HUDEP-2 (cell line): ENCODE results near the gene BLM.
A peak's percentile ranks its signal among the peaks of the same experiment; 100 is the strongest.
"Not testable (repeated sequence)": the region's sequence is repeated elsewhere in the genome, so short reads cannot be mapped to it uniquely, and the experiment has no call there.

Source experiments
- DNase-seq, 76 experiments: peaks; one replicate each; lab custom pipeline; 2025; ENCODE audit not compliant: unreplicated experiment in 76 of 76; lab: John Stamatoyannopoulos, UW

The BLM gene

DNA sequence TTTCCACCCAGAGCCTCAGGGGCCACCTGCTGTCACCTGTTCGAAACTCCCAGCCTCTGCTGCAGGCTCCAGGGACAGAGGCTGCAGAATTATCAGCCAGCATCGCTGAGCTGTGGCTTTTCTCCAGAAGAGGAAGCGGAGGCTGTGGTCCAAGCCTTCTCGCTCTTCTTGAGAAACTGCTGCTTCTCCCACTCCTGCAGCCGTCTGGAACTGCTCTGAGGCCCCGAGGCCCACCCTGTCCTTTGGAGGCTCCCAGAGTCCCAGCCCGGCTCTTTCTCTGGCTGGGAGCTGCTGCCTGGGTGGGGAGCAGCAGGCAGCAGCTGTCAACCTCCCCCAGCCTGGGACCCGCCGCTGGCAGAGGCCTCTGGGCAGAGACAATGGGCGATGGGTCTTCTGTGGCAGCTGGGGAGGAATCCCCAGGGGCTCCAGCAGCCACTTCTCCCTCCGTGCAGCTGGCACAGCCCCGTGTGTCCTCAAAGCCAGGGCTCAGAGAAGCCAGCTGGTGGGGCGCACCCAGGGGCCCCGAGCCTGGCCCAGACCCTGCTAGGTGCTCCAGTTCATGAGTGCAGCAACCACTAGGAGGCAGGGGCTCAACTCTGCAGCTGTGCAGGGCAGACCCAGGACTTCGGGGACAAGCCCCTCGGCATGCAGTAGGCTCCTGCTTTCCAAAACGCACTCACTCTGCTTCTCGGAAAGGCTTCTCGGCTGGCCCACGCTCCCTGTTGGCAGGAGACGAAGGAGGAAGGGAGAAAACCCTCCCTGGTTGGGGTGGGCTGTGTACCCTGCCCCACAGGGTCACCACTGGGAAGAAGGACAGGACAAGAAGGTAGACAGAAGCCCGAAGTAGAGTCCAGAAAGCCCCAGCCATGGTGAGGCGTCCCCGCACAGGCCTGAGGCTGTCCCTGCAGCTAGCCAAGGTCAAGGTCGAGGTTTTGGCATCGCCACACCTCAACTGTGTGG lies 101.4 kb downstream of the BLM start:
- DNase-seq, result no peak

DNA sequence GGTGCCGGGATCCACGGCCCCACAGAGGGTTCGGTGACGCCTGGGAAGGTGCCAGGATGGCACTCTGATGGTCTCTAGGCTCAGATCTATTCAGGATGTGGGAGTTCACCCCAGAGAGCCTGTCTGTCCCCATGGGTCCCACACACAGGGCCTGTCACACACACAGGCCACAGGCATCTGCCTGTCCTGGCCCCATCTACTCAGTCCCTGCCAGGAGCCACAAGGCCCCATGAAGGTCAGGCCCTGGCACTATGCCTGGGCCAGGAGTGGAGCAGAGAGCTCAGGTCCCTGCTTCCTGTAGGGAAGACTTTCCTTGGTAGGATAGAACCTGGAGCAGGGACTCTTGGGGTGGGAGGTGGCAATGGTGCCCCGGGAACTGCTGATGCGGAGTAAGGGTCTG lies 102.2 kb downstream of the BLM start:
- DNase-seq, result peak in 8 of 76 experiments; percentile 6 to 49 (median 35)

DNA sequence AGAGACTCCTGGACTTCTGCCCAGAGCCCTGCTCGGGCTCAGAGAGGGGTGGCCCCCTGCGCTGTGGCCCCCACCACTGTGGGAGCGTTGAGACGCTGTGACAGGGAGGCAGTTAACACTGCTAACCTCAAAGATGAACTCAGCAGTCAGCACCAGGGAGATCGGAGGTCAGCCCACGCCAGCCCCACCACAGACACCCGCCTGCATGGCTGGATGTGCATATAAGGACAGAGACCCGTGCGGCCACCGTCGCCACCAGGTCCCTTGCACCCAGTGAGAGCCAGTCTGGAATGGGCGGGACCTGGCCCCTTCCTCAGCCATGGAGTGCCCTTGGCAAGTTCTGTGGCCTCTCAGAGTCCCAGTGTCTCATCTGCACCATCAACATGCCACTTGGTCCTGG lies 102.7 kb downstream of the BLM start:
- peak in 6 of 76 experiments; percentile 22 to 45 (median 34) for DNase-seq

DNA sequence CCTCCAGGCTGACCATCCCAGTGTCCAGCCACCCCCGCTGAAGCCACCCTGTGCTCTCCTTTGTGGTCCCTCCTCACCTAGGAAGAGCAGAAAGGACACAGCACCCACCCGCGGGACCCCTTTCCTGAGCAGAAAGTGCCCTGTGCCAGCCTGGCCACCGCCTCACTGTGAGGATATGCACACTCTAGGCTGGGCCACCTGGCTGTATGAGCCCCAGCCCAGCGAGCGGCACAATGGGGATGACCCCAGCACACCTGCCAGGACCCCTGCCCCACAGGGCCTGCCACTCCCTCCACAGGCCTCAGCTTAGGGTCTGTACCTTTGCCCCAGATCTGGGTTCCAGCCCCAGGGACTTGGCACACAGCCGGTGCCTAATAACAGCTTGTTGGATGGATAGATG lies 103.3 kb downstream of the BLM start:
- no peak for DNase-seq

DNA sequence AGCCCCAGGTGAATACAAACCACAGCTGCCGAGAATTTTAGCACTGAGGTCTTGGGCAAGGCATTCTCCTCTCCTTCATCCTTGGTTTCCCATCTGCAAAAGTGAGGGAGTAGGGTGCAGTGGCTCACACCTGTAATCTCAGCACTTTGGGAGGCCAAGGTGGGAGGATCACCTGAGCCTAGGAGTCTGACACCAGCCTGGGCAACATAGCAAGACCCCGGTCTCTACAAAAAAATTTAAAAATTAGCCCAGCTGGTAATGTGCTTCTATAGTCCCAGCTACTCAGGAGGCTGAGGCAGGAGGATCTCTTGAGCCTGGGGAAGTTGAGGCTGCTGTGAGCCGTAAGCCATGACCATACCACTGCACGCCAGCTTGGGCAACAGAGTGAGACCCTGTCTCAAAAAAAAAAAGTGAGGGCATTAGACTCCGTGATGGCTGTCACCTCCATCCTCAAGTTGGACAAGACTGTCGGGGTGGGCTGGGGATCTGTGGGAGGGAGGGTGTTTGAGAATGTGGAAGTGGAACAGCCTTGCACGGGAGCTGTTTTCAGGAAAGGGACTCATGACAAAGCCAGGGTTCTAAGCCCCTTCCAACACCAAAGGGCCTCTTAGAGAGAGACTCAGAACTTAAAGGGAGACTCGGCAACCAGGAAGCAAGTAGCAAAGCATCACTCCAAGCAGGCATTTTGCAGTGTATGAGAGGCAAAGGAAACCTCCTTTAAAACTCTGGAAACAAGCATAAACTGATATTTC lies 105.2 kb downstream of the BLM start:
- no peak for DNase-seq

DNA sequence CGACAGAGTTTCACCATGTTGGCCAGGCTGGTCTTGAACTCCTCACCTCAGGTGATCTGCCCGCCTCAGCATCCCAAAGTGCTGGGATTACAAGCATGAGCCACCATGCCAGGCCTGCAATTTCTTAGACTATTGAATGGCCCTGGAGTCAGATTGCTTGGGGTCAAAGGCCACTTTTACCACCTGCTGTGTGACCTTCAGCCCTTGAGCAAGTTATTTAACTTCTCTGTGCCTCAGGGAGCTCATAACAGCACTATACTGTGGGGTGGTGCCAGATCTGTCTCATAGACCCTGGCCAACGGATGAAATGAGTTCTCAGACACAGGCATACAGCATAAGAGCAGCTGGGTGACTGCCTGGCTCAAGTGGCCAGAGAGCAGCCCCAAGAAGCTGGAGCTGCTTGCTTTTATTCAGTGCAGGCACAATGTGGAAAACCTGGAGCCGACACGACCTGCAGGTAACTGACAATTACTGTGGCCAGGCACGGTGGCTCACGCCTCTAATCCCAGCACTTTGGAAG lies 106.4 kb downstream of the BLM start:
- DNase-seq, result no peak

DNA sequence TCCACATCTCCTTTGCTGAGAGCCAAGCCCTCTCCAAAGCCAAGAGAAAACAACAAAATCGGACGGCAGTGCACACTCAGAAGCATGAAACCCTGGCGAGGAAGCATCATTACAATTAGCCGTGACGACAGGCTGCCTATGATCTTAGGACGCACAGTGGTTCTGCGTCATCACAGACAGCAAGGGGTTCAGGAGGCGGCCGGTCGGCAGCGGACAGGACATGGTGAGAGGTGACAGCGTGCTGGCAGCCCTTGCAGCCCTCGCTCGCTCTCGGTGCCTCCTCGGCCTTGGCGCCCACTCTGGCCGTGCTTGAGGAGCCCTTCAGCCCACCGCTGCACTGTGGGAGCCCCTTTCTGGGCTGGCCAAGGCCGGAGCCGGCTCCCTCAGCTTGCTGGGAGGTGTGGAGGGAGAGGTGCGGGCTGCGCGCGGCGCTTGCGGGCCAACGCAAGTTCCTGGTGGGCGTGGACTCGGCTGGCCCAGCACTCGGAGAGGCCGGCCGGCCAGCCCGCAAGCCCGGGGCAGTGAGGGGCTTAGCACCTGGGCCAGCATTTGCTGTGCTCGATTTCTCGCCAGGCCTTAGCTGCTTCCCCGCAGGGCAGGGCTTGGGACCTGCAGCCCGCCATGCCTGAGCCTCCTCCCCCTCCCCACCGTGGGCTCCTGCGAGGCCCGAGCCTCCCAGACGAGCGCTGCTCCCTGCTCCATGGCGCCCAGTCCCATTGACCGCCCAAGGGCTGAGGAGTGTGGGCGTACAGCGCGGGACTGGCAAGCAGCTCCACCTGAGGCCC lies 108.2 kb downstream of the BLM start:
- not testable (repeated sequence) for DNase-seq

DNA sequence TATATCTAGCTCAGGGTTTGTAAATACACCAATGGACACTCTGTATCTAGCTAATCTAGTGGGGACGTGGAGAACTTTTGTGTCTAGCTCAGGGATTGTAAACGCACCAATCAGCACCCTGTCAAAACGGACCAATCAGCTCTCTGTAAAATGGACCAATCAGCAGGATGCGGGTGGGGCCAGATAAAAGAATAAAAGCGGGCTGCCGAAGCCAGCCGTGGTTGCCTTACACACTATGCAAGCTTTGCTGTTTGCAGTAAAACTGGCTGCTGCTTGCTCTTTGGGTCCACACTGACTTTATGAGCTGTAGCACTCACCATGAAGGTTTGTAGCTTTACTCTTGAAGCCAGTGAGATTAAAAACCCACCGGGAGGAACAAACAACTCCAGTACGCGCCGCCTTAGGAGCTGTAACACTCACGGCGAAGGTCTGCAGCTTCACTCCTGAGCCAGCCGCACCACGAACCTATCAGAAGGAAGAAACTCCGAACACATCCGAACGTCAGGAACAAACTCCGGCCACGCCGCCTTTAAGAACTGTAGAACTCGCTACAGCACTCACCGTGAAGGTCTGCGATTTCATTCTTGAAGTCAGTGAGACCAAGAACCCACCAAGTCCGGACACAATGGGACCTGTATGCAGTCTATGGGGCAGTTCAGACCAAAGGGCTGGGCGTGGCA lies 109.2 kb downstream of the BLM start:
- not testable (repeated sequence) for DNase-seq

DNA sequence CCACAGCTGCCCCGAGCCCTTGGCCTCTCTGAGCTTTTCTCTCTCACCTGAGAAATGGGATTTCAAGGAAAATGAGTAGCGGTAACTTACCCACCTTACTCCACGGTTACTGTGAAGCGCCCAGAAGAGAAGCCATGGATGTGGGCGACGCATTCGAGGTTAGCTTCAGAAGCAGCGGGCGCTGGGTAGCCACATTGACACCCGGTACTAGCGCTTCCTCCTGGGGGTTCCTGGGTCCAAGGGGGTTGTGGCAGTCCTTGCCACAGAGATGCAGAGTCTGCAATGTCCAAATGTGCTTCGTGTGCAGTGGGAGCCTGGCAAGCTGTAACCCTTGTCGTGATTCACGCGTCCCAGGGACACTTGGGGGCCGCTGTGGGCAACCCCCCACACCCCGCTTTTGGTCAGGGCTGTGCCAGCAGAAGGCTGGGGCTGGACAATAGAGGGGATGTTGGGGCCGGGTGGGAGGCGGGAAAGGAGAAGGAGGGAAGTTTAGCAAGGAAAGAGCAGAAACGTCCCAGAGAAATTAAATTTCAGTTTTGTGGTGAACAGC lies 109.8 kb downstream of the BLM start:
- no peak for DNase-seq

DNA sequence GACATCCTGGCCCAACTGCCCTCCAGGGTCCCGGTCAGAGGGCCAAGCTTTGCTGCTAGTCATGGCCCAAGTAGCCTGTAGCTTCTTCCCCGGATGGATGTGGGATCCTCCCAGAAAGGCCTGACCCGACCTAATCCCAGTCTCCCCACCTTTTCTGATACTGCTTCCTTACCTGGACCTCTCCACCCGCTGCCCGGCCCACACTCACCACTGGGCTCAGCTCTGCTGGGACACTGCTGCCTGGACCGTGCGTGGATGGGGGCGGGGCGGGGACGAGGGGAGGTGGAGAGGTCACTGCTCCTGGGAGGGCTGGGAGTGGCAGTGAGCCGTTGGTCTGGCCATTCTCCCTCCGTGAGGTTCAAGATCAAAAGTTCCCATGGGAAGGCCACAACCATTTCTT lies 111.0 kb downstream of the BLM start:
- DNase-seq, result no peak

DNA sequence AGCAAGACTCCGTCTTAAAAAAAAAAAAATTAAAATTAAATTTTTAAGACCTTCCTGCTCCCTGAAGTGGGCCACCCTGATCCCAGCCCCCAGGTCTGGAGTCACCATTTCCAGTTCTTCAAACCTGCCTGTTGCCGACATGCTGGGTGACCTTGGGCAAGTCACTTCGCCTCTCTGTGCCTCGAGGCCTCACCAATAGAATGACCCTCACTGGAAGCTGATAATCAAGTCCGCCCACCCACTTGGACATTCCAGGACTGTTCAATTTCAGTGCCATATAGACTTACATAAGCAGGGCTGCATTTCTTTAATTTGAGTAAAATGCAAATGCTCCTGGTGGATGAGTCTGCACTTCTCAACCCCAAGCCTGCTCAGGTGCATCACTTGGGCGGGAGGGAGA lies 112.0 kb downstream of the BLM start:
- DNase-seq, result no peak

DNA sequence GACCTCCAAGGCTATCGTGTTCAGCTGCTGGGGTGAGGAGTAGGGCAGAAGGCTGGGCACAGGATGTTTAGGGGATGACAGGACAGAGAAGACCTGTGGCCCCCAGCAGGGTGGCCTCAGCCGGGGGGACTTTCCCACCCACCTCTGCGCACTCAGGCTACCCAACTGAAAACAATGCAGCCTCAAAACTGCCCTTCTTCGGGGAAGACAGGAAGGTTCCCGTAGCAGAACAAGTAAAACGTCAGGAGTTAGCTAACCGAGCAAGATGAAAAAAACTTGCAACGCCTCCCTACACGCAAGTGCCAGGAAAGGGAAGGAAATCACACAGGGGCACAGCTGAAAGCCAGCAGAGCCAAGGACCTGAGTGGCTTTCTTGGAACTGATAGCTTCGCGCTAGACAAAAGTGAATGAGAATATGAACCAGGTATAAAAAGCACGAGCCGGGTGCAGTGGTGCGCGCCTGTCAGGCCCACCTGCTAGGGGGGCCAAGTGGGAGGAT lies 112.8 kb downstream of the BLM start:
- DNase-seq, result no peak

DNA sequence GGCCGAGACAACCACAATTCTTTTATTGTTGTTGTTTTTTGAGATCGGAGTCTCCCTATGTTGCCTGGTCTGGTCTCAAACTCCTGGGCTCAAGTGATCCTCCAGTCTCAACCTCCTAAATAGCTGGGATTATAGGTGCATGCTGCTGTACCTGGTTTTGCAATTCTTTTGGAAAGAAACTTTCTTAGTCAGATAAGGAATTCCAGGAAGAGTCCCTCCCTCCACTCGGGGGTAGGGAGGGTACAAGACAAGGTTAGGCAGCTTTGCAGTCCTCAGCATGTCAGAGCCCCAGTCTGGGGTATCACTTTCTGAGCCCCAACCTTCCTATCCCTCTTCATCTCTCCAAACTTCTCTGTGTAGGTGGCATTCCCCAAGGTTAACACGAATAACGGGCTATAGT lies 117.5 kb downstream of the BLM start:
- no peak for DNase-seq

DNA sequence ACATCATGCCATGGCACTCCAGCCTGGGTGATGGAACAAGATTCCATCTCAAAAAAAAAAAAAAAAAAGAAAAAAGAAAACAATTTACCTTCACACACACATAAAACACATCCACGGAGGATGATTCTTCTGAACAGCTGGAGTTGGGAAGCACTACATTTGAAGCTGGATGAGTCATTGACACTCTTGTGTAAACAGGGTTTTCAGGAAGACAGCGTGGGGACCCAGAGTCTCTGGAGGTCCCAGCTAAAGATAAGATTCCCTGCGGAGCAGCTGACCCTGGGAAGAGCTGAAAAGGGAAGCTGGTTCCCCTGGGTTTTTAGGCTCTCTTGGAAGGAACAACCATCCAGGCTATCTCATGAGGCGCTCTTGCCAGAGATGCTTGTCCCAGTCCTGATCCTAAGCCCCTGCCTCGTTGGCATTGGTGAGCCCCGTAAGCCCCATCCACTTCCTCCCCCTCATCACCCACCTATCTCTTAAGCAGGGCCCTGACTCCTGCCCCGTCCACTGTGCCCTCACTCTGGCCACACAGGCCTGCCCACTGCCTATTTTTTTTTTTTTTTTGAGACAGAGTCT lies 119.2 kb downstream of the BLM start:
- no peak for DNase-seq

DNA sequence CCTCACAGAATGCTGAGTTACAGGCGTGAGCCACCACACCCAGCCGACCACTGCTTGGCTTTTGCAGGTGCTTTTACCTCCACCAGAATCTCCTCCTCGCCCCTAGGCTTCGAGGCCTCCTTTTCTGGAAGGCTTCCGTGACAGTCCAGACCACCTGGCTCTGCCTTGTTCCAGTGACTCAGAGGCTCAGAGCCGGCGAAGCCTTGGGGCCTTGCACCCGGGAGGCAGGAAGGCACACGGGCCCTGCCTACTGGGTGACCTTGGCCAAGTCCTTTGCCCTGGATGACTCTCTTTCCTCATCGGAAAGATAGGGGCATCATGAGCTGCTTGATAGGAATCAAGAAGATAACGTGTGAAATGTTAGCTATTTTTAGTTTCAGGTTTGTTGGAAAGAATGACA lies 119.9 kb downstream of the BLM start:
- DNase-seq, result peak in 1 of 76 experiments; percentile 5

DNA sequence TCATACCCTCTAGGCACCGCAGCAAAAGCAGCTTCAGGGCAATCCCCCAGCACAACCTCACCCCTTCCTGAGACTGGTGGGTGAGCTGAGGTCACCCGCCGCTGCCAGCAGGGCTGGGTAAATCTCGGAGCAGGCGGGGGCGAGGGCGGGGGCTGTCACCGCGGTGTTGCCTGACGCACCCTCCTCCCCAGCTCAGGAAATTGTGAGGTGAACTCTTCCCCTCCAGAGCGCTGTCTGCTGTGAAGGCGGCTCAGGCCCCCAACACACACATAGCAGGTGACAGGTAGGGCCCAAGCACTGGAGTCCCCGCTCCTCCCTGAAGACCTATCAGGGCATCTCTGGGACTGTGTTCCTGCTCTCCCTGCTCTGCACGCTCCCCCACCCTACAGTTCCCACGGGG lies 121.0 kb downstream of the BLM start:
- peak in 14 of 76 experiments; percentile 6 to 53 (median 22) for DNase-seq

DNA sequence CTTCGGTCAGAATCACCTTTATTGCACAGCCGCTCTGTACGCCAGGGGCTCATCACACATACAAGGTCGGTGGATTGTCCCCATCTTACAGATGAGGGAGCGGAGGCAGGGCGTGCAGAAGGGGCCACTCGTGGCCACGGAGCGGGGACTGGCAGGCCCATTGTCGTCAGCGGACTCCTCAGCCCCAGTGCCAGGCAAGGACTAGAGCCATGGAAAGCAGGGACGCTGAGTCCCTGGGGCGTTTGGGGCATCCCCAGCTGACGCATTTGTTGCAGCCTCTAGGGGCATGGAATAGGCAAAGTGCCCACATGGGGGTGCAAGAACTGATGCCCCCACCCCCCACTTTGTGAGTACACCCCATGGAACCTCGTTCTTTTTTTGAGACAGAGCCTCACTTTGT lies 121.4 kb downstream of the BLM start:
- DNase-seq, result no peak

DNA sequence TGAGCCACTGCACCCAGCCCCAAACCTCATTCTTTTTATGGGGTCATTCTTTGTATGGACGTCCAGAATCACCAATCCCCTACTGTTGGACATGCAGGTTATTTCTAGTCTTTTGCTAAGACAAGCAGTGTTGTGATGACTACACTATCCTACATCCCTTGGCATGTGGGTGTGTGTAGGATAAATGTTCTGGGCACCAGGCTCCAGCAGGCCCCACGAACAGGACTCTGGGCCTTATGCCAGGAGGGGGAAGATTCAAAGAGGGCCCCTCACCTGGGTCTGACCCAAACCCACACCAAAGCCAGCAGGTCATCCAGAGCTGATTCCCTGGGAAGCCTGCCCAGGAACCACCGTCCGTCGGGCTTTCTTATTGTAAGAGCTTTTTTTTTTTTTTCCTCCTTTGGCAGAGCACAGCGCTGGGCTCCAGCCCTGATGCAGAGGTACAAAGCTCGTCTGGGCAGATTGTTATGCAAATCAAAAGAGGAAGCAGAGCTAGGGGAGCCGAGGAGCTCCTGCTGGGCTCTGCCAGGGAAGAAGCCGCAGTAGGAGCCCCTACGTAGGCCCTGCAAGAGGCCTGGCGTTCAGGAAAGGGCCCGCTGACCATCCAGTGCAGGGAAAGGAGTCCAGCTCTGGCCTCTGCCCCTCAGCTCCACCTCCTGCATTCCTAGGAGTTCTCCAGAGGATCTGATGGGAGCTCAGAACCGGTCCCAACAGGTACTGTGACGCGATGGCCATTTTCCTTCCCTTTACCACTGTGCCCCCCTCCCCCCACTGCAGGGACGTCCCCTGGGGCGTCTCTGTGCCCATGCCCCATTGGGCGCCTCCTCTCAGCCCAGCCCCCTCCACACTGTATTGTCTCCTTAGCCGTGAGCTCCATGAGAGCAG lies 122.3 kb downstream of the BLM start:
- DNase-seq, result peak in 53 of 76 experiments; percentile 9 to 70 (median 35)
